GM10248 (cell line): ENCODE data around the gene SMNDC1.

Experiments used
- CTCF ChIA-PET: fragments of 300-600 bp; sonication (Branson Sonifier 250); formaldehyde crosslinking; extraction: SDS; loops from one replicate; lab custom pipeline; 2021; ENCODE audit warnings: antibody characterized with exemption; lab: Yijun Ruan, JAX
- POLR2A ChIA-PET: fragments of 350-650 bp; sonication (Branson Sonifier 250); formaldehyde crosslinking; extraction: SDS; loops from one replicate; lab custom pipeline; 2020; ENCODE audit warnings: antibody characterized with exemption; lab: Yijun Ruan, JAX
- DNase-seq: peaks from one replicate; pipeline ENCODE4 v3.0.0; 2012; ENCODE audit errors: extremely low spot score
- TF ChIP-seq, protein P1 (sequence below): IDR thresholded peaks from 2 replicates; pipeline ENCODE4 v1.5.1; 2012; ENCODE audit warnings: mild to moderate bottlenecking, low read depth; ENCODE audit errors: extremely low read depth, missing control alignments, control extremely low read depth

The SMNDC1 gene

DNA sequence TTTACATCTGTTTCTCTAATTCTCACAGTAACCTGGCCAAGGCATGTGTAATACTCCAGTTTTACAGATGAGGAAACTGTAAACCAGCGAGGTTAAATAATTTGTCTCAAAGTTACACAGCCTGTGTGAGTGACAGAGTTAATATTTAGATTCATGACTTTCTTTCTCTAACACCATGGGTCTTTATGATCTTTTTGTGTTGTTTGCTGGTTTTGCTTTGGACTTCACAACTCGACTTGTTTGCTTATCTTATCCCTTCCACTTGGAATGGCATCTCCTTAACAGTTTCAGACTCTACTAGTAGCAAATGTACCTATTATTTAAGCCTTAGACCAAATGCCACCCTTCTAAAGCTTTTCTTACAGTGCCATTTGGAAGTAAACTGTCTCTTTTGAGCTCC, 62.9 kb downstream of the SMNDC1 start:
- CTCF ChIA-PET: interaction anchor here (1.1 to 1.8 kb wide), 2 partner anchors 20 to 37 kb away, joined by 3 read pairs; no protein-coding TSS in a partner anchor
- no peak for DNase-seq
- POLR2A ChIA-PET: no interaction called here
- TF ChIP-seq, protein P1, sequence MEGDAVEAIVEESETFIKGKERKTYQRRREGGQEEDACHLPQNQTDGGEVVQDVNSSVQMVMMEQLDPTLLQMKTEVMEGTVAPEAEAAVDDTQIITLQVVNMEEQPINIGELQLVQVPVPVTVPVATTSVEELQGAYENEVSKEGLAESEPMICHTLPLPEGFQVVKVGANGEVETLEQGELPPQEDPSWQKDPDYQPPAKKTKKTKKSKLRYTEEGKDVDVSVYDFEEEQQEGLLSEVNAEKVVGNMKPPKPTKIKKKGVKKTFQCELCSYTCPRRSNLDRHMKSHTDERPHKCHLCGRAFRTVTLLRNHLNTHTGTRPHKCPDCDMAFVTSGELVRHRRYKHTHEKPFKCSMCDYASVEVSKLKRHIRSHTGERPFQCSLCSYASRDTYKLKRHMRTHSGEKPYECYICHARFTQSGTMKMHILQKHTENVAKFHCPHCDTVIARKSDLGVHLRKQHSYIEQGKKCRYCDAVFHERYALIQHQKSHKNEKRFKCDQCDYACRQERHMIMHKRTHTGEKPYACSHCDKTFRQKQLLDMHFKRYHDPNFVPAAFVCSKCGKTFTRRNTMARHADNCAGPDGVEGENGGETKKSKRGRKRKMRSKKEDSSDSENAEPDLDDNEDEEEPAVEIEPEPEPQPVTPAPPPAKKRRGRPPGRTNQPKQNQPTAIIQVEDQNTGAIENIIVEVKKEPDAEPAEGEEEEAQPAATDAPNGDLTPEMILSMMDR: no peak

GRCh38 chr10:110241407-110241806, 63.3 kb downstream of the SMNDC1 start:
- TF ChIP-seq, protein P1: no peak
- POLR2A ChIA-PET: no interaction called here
- CTCF ChIA-PET: interaction anchor here (1.1 to 1.8 kb wide), 4 partner anchors 19 to 38 kb away, joined by 3 read pairs; no protein-coding TSS in a partner anchor
- no peak for DNase-seq
